Neural progenitor cell (in vitro differentiated cells): ENCODE data around the gene NACAD. TPM values are rescaled to one million over a fixed set of nuclear protein-coding genes. Genes with fewer than 3 reads are reported as not detected.

Source experiments
- DNase-seq: peaks from one replicate; pipeline ENCODE4 v3.0.0-alpha.2; 2016; ENCODE audit warnings: low spot score
- H2AFZ ChIP-seq: fragments of 200-600 bp; sonication (generic); replicated peaks from 2 replicates; pipeline ENCODE4 v1.6.1; 2016; ENCODE audit warnings: antibody characterized with exemption
- H3F3A ChIP-seq: fragments of 200-600 bp; sonication (generic); 2 replicates; pipeline ENCODE4 v1.6.1; 2016; ENCODE audit warnings: antibody characterized with exemption, low read depth
- H3K27ac ChIP-seq: fragments of 200-600 bp; sonication (generic); 2 replicates; pipeline ENCODE4 v1.5.1; 2016; ENCODE audit warnings: mild to moderate bottlenecking
- H3K27me3 ChIP-seq: fragments of 200-600 bp; sonication (generic); 2 replicates; pipeline ENCODE4 v1.6.1; 2016; ENCODE audit warnings: mild to moderate bottlenecking, moderate library complexity
- H3K36me3 ChIP-seq: fragments of 200-600 bp; sonication (generic); 2 replicates; pipeline ENCODE4 v1.5.1; 2016
- H3K4me1 ChIP-seq: fragments of 200-600 bp; sonication (generic); 2 replicates; pipeline ENCODE4 v1.6.1; 2016; ENCODE audit warnings: mixed run types
- H3K4me2 ChIP-seq: fragments of 200-600 bp; sonication (generic); 2 replicates; pipeline ENCODE4 v1.6.1; 2016
- H3K4me3 ChIP-seq: fragments of 200-600 bp; sonication (generic); 2 replicates; pipeline ENCODE4 v1.5.1; 2016
- H3K79me2 ChIP-seq: fragments of 200-600 bp; sonication (generic); 2 replicates; pipeline ENCODE4 v1.6.1; 2016; ENCODE audit warnings: low read depth
- H3K9ac ChIP-seq: fragments of 200-600 bp; sonication (generic); 2 replicates; pipeline ENCODE4 v1.6.1; 2016
- H3K9me3 ChIP-seq: fragments of 200-600 bp; sonication (generic); 2 replicates; pipeline ENCODE4 v1.5.1; 2016; ENCODE audit warnings: low read depth
- H4K20me1 ChIP-seq: fragments of 200-600 bp; sonication (generic); 2 replicates; pipeline ENCODE4 v1.6.1; 2016; ENCODE audit warnings: low read depth
- H3K27ac Mint-ChIP-seq: 3 replicates; pipeline ENCODE4 v1.8.0; 2021; ENCODE audit warnings: mixed read lengths
- H3K27me3 Mint-ChIP-seq: 2 replicates; pipeline ENCODE4 v1.8.0; 2022; ENCODE audit warnings: low read depth, mild to moderate bottlenecking, inconsistent platforms, moderate library complexity, mixed read lengths; ENCODE audit not compliant: insufficient read depth
- H3K36me3 Mint-ChIP-seq: 3 replicates; pipeline ENCODE4 v1.8.0; 2021; ENCODE audit warnings: mixed read lengths
- H3K4me1 Mint-ChIP-seq: 3 replicates; pipeline ENCODE4 v1.8.0; 2021; ENCODE audit warnings: mixed read lengths
- H3K4me3 Mint-ChIP-seq: 3 replicates; pipeline ENCODE4 v1.8.0; 2021; ENCODE audit warnings: mild to moderate bottlenecking, moderate library complexity, mixed read lengths
- H3K9me3 Mint-ChIP-seq: 3 replicates; pipeline ENCODE4 v1.8.0; 2020; ENCODE audit warnings: mixed read lengths
- CTCF ChIP-seq: fragments of 200-600 bp; sonication (generic); IDR thresholded peaks from 2 replicates; pipeline ENCODE4 v1.5.1; 2017; ENCODE audit warnings: antibody characterized with exemption, mild to moderate bottlenecking
- EZH2 ChIP-seq: fragments of 200-600 bp; sonication (generic); IDR thresholded peaks from 2 replicates; pipeline ENCODE4 v1.6.1; 2017; ENCODE audit warnings: antibody characterized with exemption, mild to moderate bottlenecking, moderate library complexity
- EZH2phosphoT487 ChIP-seq: fragments of 200-600 bp; sonication (generic); IDR thresholded peaks from 2 replicates; pipeline ENCODE4 v1.6.1; 2017; ENCODE audit warnings: antibody characterized with exemption
- total RNA-seq: library from RNA; depleted of rRNA; stranded (reverse); fragments of >200 nt; gene quantifications from 2 replicates; pipeline ENCODE4 v1.2.3, GENCODE V29; 2015; ENCODE audit warnings: low replicate concordance

Gene NACAD
- total RNA-seq, 1 donor from 2014 or later = 0.39 TPM

GRCh38 chr7:45055594-45056219, 33.1 kb downstream of the NACAD start:
- peaks cover 4% of the 10 kb centered on the region for H3K79me2 ChIP-seq
- H2AFZ ChIP-seq = no peak overlapping the region
- Mint-ChIP-seq H3K4me3 (no peak overlapping the region), H3K4me1 (no peaks in the 10 kb centered on the region), H3K27me3 (peaks cover 3% of the 10 kb centered on the region), H3K36me3 (peaks cover 11% of the 10 kb centered on the region), H3K9me3 (no peaks in the 10 kb centered on the region), H3K27ac (no peak overlapping the region)
- no peaks in the 10 kb centered on the region for H3K9me3 ChIP-seq
- H3F3A ChIP-seq = no peaks in the 10 kb centered on the region
- no peak for TF ChIP-seq CTCF
- TF ChIP-seq EZH2phosphoT487 = no peak
- no peak for TF ChIP-seq EZH2
- H3K27me3 ChIP-seq = no peaks in the 10 kb centered on the region
- H3K36me3 ChIP-seq = no peaks in the 10 kb centered on the region
- H4K20me1 ChIP-seq = peaks cover 6% of the 10 kb centered on the region
- no peak overlapping the region for H3K9ac ChIP-seq
- DNase-seq = no peak
- H3K4me2 ChIP-seq = no peak overlapping the region
- no peak overlapping the region for H3K27ac ChIP-seq
- H3K4me3 ChIP-seq = no peak overlapping the region
- no peaks in the 10 kb centered on the region for H3K4me1 ChIP-seq

- no peak overlapping the region for H3K4me3 ChIP-seq
- no peak overlapping the region for H3K4me3 Mint-ChIP-seq
- no peaks in the 10 kb centered on the region for H3K27me3 ChIP-seq
- peaks cover 15% of the 10 kb centered on the region for H3K36me3 Mint-ChIP-seq
- no peak overlapping the region for H3K27ac ChIP-seq
- no peak overlapping the region for H3K27ac Mint-ChIP-seq
- no peaks in the 10 kb centered on the region for H3K4me1 ChIP-seq
- H3K4me2 ChIP-seq = no peak overlapping the region
- H3F3A ChIP-seq = no peaks in the 10 kb centered on the region
- H3K9me3 ChIP-seq = no peaks in the 10 kb centered on the region
- no peaks in the 10 kb centered on the region for H3K4me1 Mint-ChIP-seq
- H4K20me1 ChIP-seq = peaks cover 4% of the 10 kb centered on the region
- peaks cover 3% of the 10 kb centered on the region for H3K27me3 Mint-ChIP-seq
- no peaks in the 10 kb centered on the region for H3K9me3 Mint-ChIP-seq
- H2AFZ ChIP-seq = no peak overlapping the region
- no peak overlapping the region for H3K9ac ChIP-seq
- no peak for DNase-seq
- no peaks in the 10 kb centered on the region for H3K36me3 ChIP-seq
- H3K79me2 ChIP-seq = peaks cover 2% of the 10 kb centered on the region
- TF ChIP-seq CTCF (no peak), EZH2phosphoT487 (no peak), EZH2 (no peak)
Observed at GRCh38 chr7:45055016-45055415, 33.8 kb downstream of the NACAD start.

GRCh38 chr7:45054442-45054841, 34.3 kb downstream of the NACAD start:
- Histone ChIP-seq H3K9ac (no peak overlapping the region), H3K9me3 (no peaks in the 10 kb centered on the region), H3K27me3 (no peaks in the 10 kb centered on the region), H3K4me1 (no peaks in the 10 kb centered on the region), H3K36me3 (no peaks in the 10 kb centered on the region), H3K4me3 (no peak overlapping the region), H4K20me1 (peaks cover 4% of the 10 kb centered on the region), H3F3A (no peaks in the 10 kb centered on the region), H2AFZ (no peak overlapping the region), H3K27ac (no peak overlapping the region), H3K79me2 (no peaks in the 10 kb centered on the region), H3K4me2 (no peak overlapping the region)
- Mint-ChIP-seq H3K4me1 (no peaks in the 10 kb centered on the region), H3K4me3 (no peak overlapping the region), H3K36me3 (peaks cover 15% of the 10 kb centered on the region), H3K27me3 (peaks cover 3% of the 10 kb centered on the region), H3K27ac (no peak overlapping the region), H3K9me3 (no peaks in the 10 kb centered on the region)
- no peak for DNase-seq
- TF ChIP-seq EZH2phosphoT487 (no peak), EZH2 (no peak)

GRCh38 chr7:45053941-45054340, 34.8 kb downstream of the NACAD start:
- Histone ChIP-seq H3K4me2 (no peak overlapping the region), H3F3A (no peaks in the 10 kb centered on the region), H3K27me3 (no peaks in the 10 kb centered on the region), H3K4me1 (no peaks in the 10 kb centered on the region), H3K27ac (no peak overlapping the region), H3K4me3 (no peak overlapping the region), H3K79me2 (no peaks in the 10 kb centered on the region), H3K36me3 (no peaks in the 10 kb centered on the region), H3K9ac (no peak overlapping the region), H4K20me1 (peaks cover 4% of the 10 kb centered on the region), H2AFZ (no peak overlapping the region), H3K9me3 (no peaks in the 10 kb centered on the region)
- Mint-ChIP-seq H3K27me3 (peaks cover 3% of the 10 kb centered on the region), H3K9me3 (no peaks in the 10 kb centered on the region), H3K4me1 (no peaks in the 10 kb centered on the region), H3K27ac (no peak overlapping the region), H3K36me3 (peaks cover 15% of the 10 kb centered on the region), H3K4me3 (no peak overlapping the region)
- TF ChIP-seq CTCF (no peak), EZH2phosphoT487 (no peak), EZH2 (no peak)
- no peak for DNase-seq
